Measurements from ENCODE around the gene ILKAP. TPM values are rescaled to one million over a fixed set of nuclear protein-coding genes. Genes with fewer than 3 reads are reported as not detected.

ILKAP gene
- total and polyA plus RNA-seq, 2 donors (not counting 1 experiment from before 2014, with no cell fraction given): 27.9 to 31.3 TPM

DNA sequence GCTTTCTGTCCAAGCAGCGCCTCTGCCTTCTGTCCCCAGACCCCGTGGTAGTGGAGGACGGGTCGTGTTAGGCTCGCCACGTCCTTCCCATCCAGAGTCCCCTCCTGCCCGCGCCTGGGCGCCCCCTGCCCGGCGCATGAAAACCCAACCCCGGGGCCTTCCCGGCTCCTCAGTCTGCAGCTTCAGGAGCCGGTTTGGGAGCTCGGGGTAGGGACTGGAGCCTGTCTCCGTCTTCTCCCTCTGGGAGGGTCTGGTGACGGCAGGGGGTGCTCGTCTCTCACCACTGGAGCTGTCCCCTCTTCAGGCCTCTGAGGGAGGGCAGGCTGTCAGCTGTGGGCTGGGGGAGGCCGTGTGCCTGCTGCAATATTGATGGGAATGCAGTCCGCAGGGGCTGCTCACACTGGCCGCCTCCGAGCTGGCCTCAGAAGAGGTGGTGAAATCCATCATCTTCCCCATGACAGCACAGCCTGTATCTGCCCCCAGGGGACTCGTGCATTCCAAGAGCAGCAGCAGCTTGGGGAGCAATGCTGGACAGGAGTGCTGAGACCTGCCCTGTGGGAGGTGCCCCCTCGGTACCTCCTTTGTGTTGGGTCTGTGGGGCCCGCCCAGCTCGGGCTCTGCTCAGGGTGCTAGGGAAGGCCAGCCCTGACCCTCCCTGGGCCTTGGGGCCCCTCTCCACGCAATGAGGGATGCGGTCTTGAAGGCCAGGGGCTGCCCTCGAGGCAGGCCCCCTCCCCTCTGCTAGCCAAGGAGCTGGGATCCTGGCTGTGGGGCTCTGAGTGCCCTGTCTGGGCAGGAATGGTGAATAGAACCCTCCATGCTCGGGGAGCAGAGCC, 82.8 kb downstream of the ILKAP start:
- no peak overlapping the region for H3K4me3 ChIP-seq (replicated peaks in 1 of 4; ENCODE audit: control extremely low read depth in 1 of 4, insufficient read depth in 1 of 4, low read depth in 3 of 4, low read length in 4 of 4)
- no peak overlapping the region for H3K9ac ChIP-seq (ENCODE audit: insufficient read depth, low read length)
- peaks cover 9% of the 10 kb centered on the region for H3K27me3 ChIP-seq (ENCODE audit: control insufficient read depth, insufficient read depth, low read length)
- H3K27ac ChIP-seq (ENCODE audit: insufficient read depth, low read length): no peak overlapping the region
- H3K4me1 ChIP-seq (ENCODE audit: control insufficient read depth, extremely low read depth, insufficient read depth, low read length): no peaks in the 10 kb centered on the region
- no peak overlapping the region for H3K4me2 ChIP-seq (ENCODE audit: extremely low read depth, insufficient read depth, low read length)
- no peaks in the 10 kb centered on the region for H3K9me3 ChIP-seq (ENCODE audit: control insufficient read depth, insufficient read depth, low read depth, low read length)
- H4K20me1 ChIP-seq (ENCODE audit: control insufficient read depth, extremely low read depth, insufficient read depth, low read length): no peaks in the 10 kb centered on the region
- no peaks in the 10 kb centered on the region for H3K36me3 ChIP-seq (ENCODE audit: control insufficient read depth, insufficient read depth, low read length)
- no peaks in the 10 kb centered on the region for H3K79me2 ChIP-seq (ENCODE audit: control insufficient read depth, insufficient read depth, low read length)
- H2AFZ ChIP-seq (ENCODE audit: low read length): no peak overlapping the region
- TF ChIP-seq CTCF (conservative IDR thresholded peaks at IDR 0.05 in 1 of 2, IDR thresholded peaks at IDR 0.05 in 1 of 2; ENCODE audit: low read depth in 1 of 2, low read length in 2 of 2) (peak in 1 of 2 donors; percentile 14), EZH2 (IDR thresholded peaks at IDR 0.05; ENCODE audit: low read length, missing control alignments) (no peak)
- peak in 1 of 2 donors; percentile 10 for DNase-seq (ENCODE audit: low read depth in 2 of 2)

Other genes with a start within 250 kb of the ILKAP start
- gene UBE2F, start 236.7 kb downstream of the ILKAP start, total RNA-seq: 37.8 and 53.7 TPM in 2 replicates
- 95.5 and 113 TPM in 2 replicates for gene UBE2F, start 236.7 kb downstream of the ILKAP start, polyA plus RNA-seq
- gene SCLY, start 142.7 kb downstream of the ILKAP start, total RNA-seq: 13.6 and 16.5 TPM in 2 replicates
- gene SCLY, start 142.7 kb downstream of the ILKAP start, polyA plus RNA-seq: 5.3 and 9.1 TPM in 2 replicates
- 1.3 and 2.8 TPM in 2 replicates for gene ESPNL, start 103.4 kb downstream of the ILKAP start, total RNA-seq
- 0.36 and 0.79 TPM in 2 replicates for gene ESPNL, start 103.4 kb downstream of the ILKAP start, polyA plus RNA-seq
- 0.26 and 1.2 TPM in 2 replicates for gene KLHL30, start 65.0 kb downstream of the ILKAP start, total RNA-seq
- gene KLHL30, start 65.0 kb downstream of the ILKAP start, polyA plus RNA-seq: 0.02 and 1.6 TPM in 2 replicates
- gene ERFE, start 44.7 kb downstream of the ILKAP start, total RNA-seq: 1.3 and 1.5 TPM in 2 replicates
- 1.1 and 8.3 TPM in 2 replicates for gene ERFE, start 44.7 kb downstream of the ILKAP start, polyA plus RNA-seq
- gene HES6, start 36.3 kb upstream of the ILKAP start, total RNA-seq: 3.6 and 4.1 TPM in 2 replicates
- gene HES6, start 36.3 kb upstream of the ILKAP start, polyA plus RNA-seq: 0.82 and 0.91 TPM in 2 replicates
- gene PER2, start 84.9 kb upstream of the ILKAP start, total RNA-seq: 2.1 and 4.6 TPM in 2 replicates
- 1.9 and 2.6 TPM in 2 replicates for gene PER2, start 84.9 kb upstream of the ILKAP start, polyA plus RNA-seq
- gene TRAF3IP1, start 116.8 kb upstream of the ILKAP start, total RNA-seq: 7.7 and 9.2 TPM in 2 replicates
- 3.9 and 4.9 TPM in 2 replicates for gene TRAF3IP1, start 116.8 kb upstream of the ILKAP start, polyA plus RNA-seq
- 18.2 and 40.6 TPM in 2 replicates for gene ASB1, start 223.2 kb upstream of the ILKAP start, total RNA-seq
- gene ASB1, start 223.2 kb upstream of the ILKAP start, polyA plus RNA-seq: 19.3 and 31.1 TPM in 2 replicates

Measured in fibroblast of lung (primary cell).